ENCODE measurements around the gene MUC2. TPM values are rescaled to one million over a fixed set of nuclear protein-coding genes. Genes with fewer than 3 reads are reported as not detected.

MUC2 gene
- total and polyA plus RNA-seq, 2 donors (not counting 1 experiment from before 2014, with no cell fraction given), result not detected

DNA sequence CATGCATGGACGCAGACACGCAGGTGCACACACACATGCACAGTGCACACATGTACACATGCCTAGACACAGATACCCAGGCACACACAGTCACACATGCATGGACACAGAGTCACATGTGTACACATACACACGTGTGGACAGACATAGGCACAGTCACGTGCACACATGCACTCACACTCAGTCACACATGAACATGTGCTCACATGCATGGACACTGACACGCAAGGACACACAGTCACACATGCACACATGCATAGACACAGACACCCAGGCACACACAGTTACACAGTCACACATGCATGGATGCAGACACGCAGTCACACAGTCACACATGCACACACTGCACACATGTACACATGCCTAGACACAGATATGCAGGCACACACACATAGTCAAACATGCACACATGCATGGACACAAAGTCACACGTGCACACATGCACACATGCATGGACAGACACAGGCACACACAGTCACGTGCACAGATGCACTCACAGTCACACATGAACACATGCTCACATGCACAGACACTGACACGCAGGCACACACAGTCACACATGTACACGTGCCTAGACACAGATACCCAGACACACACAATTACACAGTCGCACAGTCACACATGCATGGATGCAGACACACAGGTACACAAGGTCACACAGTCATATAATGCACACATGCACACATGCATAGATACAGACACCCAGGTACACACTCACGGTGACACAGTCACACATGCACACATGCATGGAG lies 16.8 kb downstream of the MUC2 start:
- POLR2A ChIA-PET, result no interaction called here
- Histone ChIP-seq H3K4me2 (replicated peaks; ENCODE audit: low read depth, low read length, poor library complexity, severe bottlenecking) (no peak overlapping the region), H3K4me1 (ENCODE audit: control insufficient read depth in 2 of 2, insufficient read depth in 2 of 2, low read length in 2 of 2) (no peaks in the 10 kb centered on the region), H3K36me3 (replicated peaks in 1 of 2; ENCODE audit: control extremely low read depth in 1 of 2, control insufficient read depth in 1 of 2, extremely low read depth in 1 of 2, insufficient read depth in 2 of 2, low read length in 1 of 2) (no peaks in the 10 kb centered on the region), H3K4me3 (ENCODE audit: control extremely low read depth in 1 of 5, extremely low read depth in 1 of 5, insufficient read depth in 1 of 5, low read depth in 2 of 5, low read length in 4 of 5) (no peak overlapping the region), H3K79me2 (ENCODE audit: control insufficient read depth, insufficient read depth, low read length) (no peaks in the 10 kb centered on the region), H3K27ac (ENCODE audit: low read length in 2 of 2) (no peak overlapping the region), H3K9me3 (ENCODE audit: control extremely low read depth in 1 of 3, control insufficient read depth in 2 of 3, insufficient read depth in 1 of 3, low read length in 2 of 3) (peaks cover 0 to 14% (median 0%) of the 10 kb centered on the region in 3 donors), H3K9ac (ENCODE audit: low read length) (no peak overlapping the region), H2AFZ (ENCODE audit: insufficient read depth, low read depth, low read length, poor library complexity, severe bottlenecking) (no peak overlapping the region), H4K20me1 (ENCODE audit: control insufficient read depth, insufficient read depth, low read length, poor library complexity, severe bottlenecking) (no peaks in the 10 kb centered on the region), H3K27me3 (replicated peaks in 1 of 4; ENCODE audit: control extremely low read depth in 1 of 4, control insufficient read depth in 3 of 4, insufficient read depth in 4 of 4, low read length in 3 of 4) (no peaks in the 10 kb centered on the region)
- no peak for ATAC-seq (ENCODE audit: low read depth)
- TF ChIP-seq, protein P1, sequence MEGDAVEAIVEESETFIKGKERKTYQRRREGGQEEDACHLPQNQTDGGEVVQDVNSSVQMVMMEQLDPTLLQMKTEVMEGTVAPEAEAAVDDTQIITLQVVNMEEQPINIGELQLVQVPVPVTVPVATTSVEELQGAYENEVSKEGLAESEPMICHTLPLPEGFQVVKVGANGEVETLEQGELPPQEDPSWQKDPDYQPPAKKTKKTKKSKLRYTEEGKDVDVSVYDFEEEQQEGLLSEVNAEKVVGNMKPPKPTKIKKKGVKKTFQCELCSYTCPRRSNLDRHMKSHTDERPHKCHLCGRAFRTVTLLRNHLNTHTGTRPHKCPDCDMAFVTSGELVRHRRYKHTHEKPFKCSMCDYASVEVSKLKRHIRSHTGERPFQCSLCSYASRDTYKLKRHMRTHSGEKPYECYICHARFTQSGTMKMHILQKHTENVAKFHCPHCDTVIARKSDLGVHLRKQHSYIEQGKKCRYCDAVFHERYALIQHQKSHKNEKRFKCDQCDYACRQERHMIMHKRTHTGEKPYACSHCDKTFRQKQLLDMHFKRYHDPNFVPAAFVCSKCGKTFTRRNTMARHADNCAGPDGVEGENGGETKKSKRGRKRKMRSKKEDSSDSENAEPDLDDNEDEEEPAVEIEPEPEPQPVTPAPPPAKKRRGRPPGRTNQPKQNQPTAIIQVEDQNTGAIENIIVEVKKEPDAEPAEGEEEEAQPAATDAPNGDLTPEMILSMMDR (IDR thresholded peaks at IDR 0.05), result no peak
- no peak for TF ChIP-seq EZH2 (IDR thresholded peaks at IDR 0.05; ENCODE audit: borderline replicate concordance, insufficient read depth, low read depth, low read length, poor library complexity, severe bottlenecking)
- Mint-ChIP-seq H3K4me1 (no peaks in the 10 kb centered on the region), H3K27ac (no peak overlapping the region), H3K9me3 (ENCODE audit: insufficient read depth) (no peaks in the 10 kb centered on the region), H3K4me3 (no peak overlapping the region), H3K27me3 (no peaks in the 10 kb centered on the region)
- no peak for DNase-seq
- intact Hi-C loops (cut with micrococcal nuclease), result no loop called here
- WGBS (ENCODE audit: insufficient coverage), result 85% methylated on average over 12 of the region's 12 CpGs
- CTCF ChIA-PET, result no interaction called here

DNA sequence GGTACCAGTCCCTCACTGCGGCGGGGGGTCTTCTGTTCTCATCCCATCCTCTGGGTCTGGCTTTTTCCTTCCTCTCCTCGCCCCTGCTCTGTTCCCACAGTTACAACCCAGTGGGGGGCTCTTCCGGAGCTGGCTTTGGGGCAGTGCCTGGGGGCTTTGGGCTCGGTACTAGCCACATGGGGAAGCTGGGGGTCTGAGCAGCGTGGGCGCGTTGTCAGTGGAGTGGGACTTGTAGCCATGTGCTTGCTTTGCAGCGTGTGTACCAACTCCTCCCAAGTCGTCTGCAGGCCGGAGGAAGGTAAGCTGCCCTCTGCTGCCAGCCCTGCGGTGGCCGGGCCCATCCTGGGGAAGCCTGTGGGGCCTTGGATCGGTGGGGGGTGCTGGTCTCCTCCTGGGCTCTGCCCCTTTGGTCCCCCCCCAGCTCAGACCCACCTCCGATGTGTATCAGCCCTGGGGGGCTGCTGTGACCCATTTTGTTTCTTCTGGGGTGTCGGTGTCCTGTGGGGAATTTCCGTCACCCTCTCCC lies 17.5 kb downstream of the MUC2 start:
- H3K4me2 ChIP-seq (replicated peaks; ENCODE audit: low read depth, low read length, poor library complexity, severe bottlenecking), result no peak overlapping the region
- WGBS (ENCODE audit: insufficient coverage), result 88% methylated on average over 16 of the region's 17 CpGs
- Mint-ChIP-seq H3K27me3 (no peaks in the 10 kb centered on the region), H3K4me3 (no peak overlapping the region), H3K9me3 (ENCODE audit: insufficient read depth) (no peaks in the 10 kb centered on the region), H3K4me1 (no peaks in the 10 kb centered on the region), H3K27ac (no peak overlapping the region)
- no peak overlapping the region for H3K9ac ChIP-seq (ENCODE audit: low read length)
- no peaks in the 10 kb centered on the region for H3K27me3 ChIP-seq (replicated peaks in 1 of 4; ENCODE audit: control extremely low read depth in 1 of 4, control insufficient read depth in 3 of 4, insufficient read depth in 4 of 4, low read length in 3 of 4)
- no peaks in the 10 kb centered on the region for H3K79me2 ChIP-seq (ENCODE audit: control insufficient read depth, insufficient read depth, low read length)
- H2AFZ ChIP-seq (ENCODE audit: insufficient read depth, low read depth, low read length, poor library complexity, severe bottlenecking), result no peak overlapping the region
- peaks cover 0 to 14% (median 0%) of the 10 kb centered on the region in 3 donors for H3K9me3 ChIP-seq (ENCODE audit: control extremely low read depth in 1 of 3, control insufficient read depth in 2 of 3, insufficient read depth in 1 of 3, low read length in 2 of 3)
- intact Hi-C loops (cut with micrococcal nuclease), result no loop called here
- no peak overlapping the region for H3K4me3 ChIP-seq (ENCODE audit: control extremely low read depth in 1 of 5, extremely low read depth in 1 of 5, insufficient read depth in 1 of 5, low read depth in 2 of 5, low read length in 4 of 5)
- DNase-seq (no peak), ATAC-seq (ENCODE audit: low read depth) (no peak)
- H3K4me1 ChIP-seq (ENCODE audit: control insufficient read depth in 2 of 2, insufficient read depth in 2 of 2, low read length in 2 of 2), result no peaks in the 10 kb centered on the region
- H4K20me1 ChIP-seq (ENCODE audit: control insufficient read depth, insufficient read depth, low read length, poor library complexity, severe bottlenecking), result no peaks in the 10 kb centered on the region
- POLR2A ChIA-PET, result no interaction called here
- H3K27ac ChIP-seq (ENCODE audit: low read length in 2 of 2), result no peak overlapping the region
- CTCF ChIA-PET, result no interaction called here
- TF ChIP-seq EZH2 (IDR thresholded peaks at IDR 0.05; ENCODE audit: borderline replicate concordance, insufficient read depth, low read depth, low read length, poor library complexity, severe bottlenecking), result no peak
- TF ChIP-seq, protein P1 (IDR thresholded peaks at IDR 0.05), result no peak
- H3K36me3 ChIP-seq (replicated peaks in 1 of 2; ENCODE audit: control extremely low read depth in 1 of 2, control insufficient read depth in 1 of 2, extremely low read depth in 1 of 2, insufficient read depth in 2 of 2, low read length in 1 of 2), result no peaks in the 10 kb centered on the region
